ENCODE data around the gene RASSF7. TPM values are rescaled to one million over a fixed set of nuclear protein-coding genes. Genes with fewer than 3 reads are reported as not detected.
A peak's percentile ranks its signal among the peaks of the same experiment; 100 is the strongest.

RASSF7 gene
- total and polyA plus RNA-seq, 9 donors, result 4.7 to 163 (median 9.4) TPM; not detected in 1

DNA sequence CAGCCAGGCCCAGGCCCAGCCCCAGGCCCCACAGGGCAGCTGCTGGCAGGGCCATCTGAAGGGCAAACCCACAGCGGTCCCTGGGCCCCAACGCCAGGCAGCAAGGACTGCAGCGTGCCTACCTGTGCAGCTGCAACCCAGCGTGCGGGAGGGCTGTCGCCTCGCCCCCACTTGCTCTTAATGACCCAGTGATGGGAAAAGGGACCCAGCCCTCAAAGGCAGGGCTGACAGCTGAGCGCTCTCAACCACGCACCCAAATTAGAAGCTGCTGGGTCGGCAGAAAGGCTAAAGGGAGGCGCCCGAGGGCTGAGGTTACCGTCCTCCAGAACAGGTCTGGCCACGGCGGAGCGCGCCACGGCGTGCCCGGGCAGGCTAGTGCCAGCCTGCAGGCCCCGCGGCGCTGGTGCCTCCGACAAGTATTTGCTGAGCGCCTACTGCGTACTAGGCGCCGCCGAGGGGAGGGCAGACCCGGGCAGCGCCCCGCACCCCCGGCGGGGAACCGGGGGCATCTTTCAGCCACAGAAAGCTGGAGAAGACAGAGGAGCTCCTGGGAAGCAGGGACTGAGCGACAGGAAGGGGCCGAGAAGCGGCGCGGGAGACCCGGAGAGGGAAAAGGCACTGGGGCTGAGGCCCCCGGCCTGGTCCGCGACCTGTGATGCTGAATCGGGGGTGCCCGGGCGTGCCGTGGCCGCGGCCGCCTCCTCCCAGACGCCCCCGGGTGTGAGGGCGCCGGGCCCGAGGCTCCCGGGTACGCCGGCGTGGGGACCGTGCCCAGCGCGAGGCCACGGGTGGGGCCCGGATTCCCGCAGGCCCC lies 26.2 kb upstream of the RASSF7 start:
- intact Hi-C loops (cut with DNase I), result loop anchor here in 1 of 4 donors (10.0 kb wide), 1 partner anchor 1860 kb away; no protein-coding TSS in a partner anchor
- peak in 3 of 5 donors; percentile 34 to 64 (median 60) for DNase-seq
- no peak for TF ChIP-seq EP300 (IDR thresholded peaks at IDR 0.05)
- TF ChIP-seq, protein P1, sequence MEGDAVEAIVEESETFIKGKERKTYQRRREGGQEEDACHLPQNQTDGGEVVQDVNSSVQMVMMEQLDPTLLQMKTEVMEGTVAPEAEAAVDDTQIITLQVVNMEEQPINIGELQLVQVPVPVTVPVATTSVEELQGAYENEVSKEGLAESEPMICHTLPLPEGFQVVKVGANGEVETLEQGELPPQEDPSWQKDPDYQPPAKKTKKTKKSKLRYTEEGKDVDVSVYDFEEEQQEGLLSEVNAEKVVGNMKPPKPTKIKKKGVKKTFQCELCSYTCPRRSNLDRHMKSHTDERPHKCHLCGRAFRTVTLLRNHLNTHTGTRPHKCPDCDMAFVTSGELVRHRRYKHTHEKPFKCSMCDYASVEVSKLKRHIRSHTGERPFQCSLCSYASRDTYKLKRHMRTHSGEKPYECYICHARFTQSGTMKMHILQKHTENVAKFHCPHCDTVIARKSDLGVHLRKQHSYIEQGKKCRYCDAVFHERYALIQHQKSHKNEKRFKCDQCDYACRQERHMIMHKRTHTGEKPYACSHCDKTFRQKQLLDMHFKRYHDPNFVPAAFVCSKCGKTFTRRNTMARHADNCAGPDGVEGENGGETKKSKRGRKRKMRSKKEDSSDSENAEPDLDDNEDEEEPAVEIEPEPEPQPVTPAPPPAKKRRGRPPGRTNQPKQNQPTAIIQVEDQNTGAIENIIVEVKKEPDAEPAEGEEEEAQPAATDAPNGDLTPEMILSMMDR (IDR thresholded peaks at IDR 0.05), result no peak
- TF ChIP-seq POLR2A (IDR thresholded peaks at IDR 0.05), result no peak
- Histone ChIP-seq H3K27me3 (no peaks in the 10 kb centered on the region), H3K9me3 (no peaks in the 10 kb centered on the region), H3K36me3 (no peaks in the 10 kb centered on the region), H3K4me1 (ENCODE audit: insufficient read depth) (peaks cover 11% of the 10 kb centered on the region), H3K4me3 (peak overlapping the region; percentile 72), H3K27ac (peak overlapping the region; percentile 10 to 28)
- WGBS, 3 donors, result 7 to 15% (median 10%) methylated on average over 39 to 66 of the region's 66 CpGs

DNA sequence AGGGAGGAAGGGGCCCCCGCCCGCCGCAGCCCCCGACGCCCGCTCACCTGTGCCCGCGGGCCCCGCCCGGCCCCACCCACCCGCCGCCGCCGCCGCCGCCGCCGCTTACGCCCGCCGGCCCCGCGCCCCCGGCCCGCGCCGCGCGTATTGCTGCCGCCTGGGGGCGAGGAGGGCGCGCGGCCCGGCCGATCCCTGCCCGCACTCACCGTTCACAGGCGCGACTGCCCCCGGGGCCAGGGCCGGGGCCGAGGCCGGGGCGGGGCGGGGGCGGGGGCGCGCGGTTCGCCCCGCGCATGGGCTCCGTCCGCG lies 25.6 kb upstream of the RASSF7 start:
- WGBS, 3 donors, result 0 to 1% methylated on average over 5 to 56 of the region's 56 CpGs; no CpG with 5 or more reads in 1 of the 3 donors
- H3K4me1 ChIP-seq (ENCODE audit: insufficient read depth), result peaks cover 11% of the 10 kb centered on the region
- H3K36me3 ChIP-seq, result no peaks in the 10 kb centered on the region
- H3K9me3 ChIP-seq, result no peaks in the 10 kb centered on the region
- H3K27me3 ChIP-seq, result no peaks in the 10 kb centered on the region
- no peak for DNase-seq
- H3K4me3 ChIP-seq, result peak overlapping the region; percentile 72
- TF ChIP-seq EP300 (IDR thresholded peaks at IDR 0.05) (no peak), POLR2A (IDR thresholded peaks at IDR 0.05) (no peak)
- TF ChIP-seq, protein P1 (IDR thresholded peaks at IDR 0.05), result no peak
- no peak overlapping the region for H3K27ac ChIP-seq
- intact Hi-C loops (cut with DNase I), result loop anchor here in 1 of 4 donors (10.0 kb wide), 1 partner anchor 1860 kb away; no protein-coding TSS in a partner anchor

DNA sequence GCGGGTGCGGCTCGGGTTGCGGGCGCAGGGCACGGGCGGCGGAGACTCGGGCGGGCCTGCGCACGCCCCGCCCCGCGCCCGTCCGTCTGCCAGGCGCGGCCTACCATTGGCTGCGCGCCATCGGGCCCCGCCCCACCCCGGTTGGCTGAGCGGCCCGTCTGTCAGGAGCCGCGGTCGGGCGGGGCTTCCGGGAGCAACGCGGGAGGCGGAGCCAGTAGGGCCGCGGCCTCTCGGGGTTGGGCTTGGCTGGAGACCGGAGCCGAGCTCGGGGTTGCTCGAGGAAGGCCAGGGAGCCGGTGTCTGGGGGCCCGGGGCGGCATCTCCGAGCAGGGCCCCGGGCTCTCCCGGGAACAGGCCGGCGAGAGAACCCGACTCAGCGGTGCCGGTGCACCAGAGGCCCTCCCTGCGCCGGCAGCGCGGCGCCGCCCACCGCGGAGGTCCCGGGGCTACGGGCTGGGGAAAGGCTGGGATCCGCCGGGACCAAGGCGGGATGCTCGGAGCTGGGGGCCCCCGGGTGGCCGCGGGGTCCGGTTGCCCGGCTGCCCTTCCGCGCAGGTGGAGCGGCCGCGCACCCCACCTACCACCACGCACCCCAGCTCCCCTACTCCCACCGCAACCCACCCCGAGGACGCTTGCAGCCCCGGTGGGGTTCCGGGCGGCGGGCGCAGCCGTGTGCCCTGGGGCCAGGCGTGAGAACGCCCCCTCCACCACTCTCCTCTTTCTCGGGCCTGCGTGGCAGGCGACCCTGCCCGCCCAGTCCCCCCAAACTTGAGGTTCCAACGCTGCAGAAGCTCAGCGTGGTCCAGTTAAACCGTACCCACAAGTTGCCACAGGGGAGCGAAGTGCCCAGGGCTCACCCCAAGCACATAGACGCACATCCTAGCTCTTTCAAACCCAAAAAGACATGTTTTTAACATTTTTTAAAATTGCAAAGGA lies 25.0 kb upstream of the RASSF7 start, which contains the start of gene HRAS:
HRAS (minus strand) TSS at position 58 of the 936 bp plus-strand sequence.
- DNase-seq, result peak; percentile 94 to 97 (median 96)
- Histone ChIP-seq H3K27ac (peak within 1 kb of the TSS; percentile 28 to 72), H3K9me3 (no peaks in the 10 kb centered on the region), H3K4me3 (peak within 1 kb of the TSS; percentile 72), H3K4me1 (ENCODE audit: insufficient read depth) (peaks cover 11% of the 10 kb centered on the region), H3K27me3 (no peaks in the 10 kb centered on the region), H3K36me3 (no peaks in the 10 kb centered on the region)
- WGBS, 3 donors, result 3 to 13% (median 4%) methylated on average over 21 to 97 of the region's 97 CpGs
- TF ChIP-seq, protein P1 (IDR thresholded peaks at IDR 0.05), result no peak
- no peak for TF ChIP-seq POLR2A (IDR thresholded peaks at IDR 0.05)
- TF ChIP-seq EP300 (IDR thresholded peaks at IDR 0.05), result no peak
- intact Hi-C loops (cut with DNase I), result loop anchor here in 1 of 4 donors (10.0 kb wide), 1 partner anchor 1859 kb away; no protein-coding TSS in a partner anchor
